A549 (cell line): ENCODE data around the gene ZDHHC18. TPM values are rescaled to one million over a fixed set of nuclear protein-coding genes. Genes with fewer than 3 reads are reported as not detected.

Experiments
- ATAC-seq, 2 experiments: fragments of 200-7000 bp in 1 of 2; fragments of >200 bp in 1 of 2; cut with Nextera tagmentation in 1 of 2; cut with Tn5 transposase in 1 of 2; 3 replicates each; pipeline versions ENCODE4 v1.8.0 to v1.9.1; 2018 to 2020; ENCODE audit warnings: mild to moderate bottlenecking in 1 of 2, moderate library complexity in 1 of 2
- CTCF ChIA-PET: fragments of 300-600 bp; sonication (Branson Sonifier 250); formaldehyde crosslinking; extraction: SDS; loops from one replicate; lab custom pipeline; 2021; ENCODE audit warnings: antibody characterized with exemption, inconsistent platforms; lab: Yijun Ruan, JAX
- POLR2A ChIA-PET: fragments of 350-600 bp; formaldehyde crosslinking; extraction: SDS; loops from one replicate; lab custom pipeline; 2021; ENCODE audit warnings: antibody characterized with exemption, inconsistent platforms; lab: Yijun Ruan, JAX
- DNase-seq, 2 experiments: peaks; one replicate each; pipeline versions ENCODE4 v3.0.0 to v3.0.0-alpha.2; 2011 to 2016; ENCODE audit warnings: low read depth in 1 of 2, low spot score in 1 of 2
- FAIRE-seq: peaks from 2 replicates; lab custom pipeline; 2011; peaks lifted over from hg19 to GRCh38; lab: Jason Lieb, UNC
- H3K27ac ChIP-seq, 2 experiments: fragments of >200 bp; sonication (Bioruptor Twin); formaldehyde crosslinking; 3 replicates each; pipeline ENCODE4 v1.5.1; 2016 to 2017
- H3K4me1 ChIP-seq: fragments of >200 bp; sonication (Bioruptor Twin); formaldehyde crosslinking; 3 replicates; pipeline ENCODE4 v1.6.1; 2016
- H3K4me2 ChIP-seq: fragments of >200 bp; sonication (Bioruptor Twin); formaldehyde crosslinking; 3 replicates; pipeline ENCODE4 v1.6.1; 2016
- H3K4me3 ChIP-seq: fragments of >200 bp; sonication (Bioruptor Twin); formaldehyde crosslinking; 3 replicates; pipeline ENCODE4 v1.5.1; 2016
- H3K9me3 ChIP-seq: fragments of >200 bp; sonication (Bioruptor Twin); formaldehyde crosslinking; 3 replicates; pipeline ENCODE4 v1.6.1; 2016
- BCL3 ChIP-seq: fragments of >200 bp; sonication (Bioruptor Twin); formaldehyde crosslinking; IDR thresholded peaks from 3 replicates; pipeline ENCODE4 v1.6.1; 2016
- BHLHE40 ChIP-seq: IDR thresholded peaks from 2 replicates; pipeline ENCODE4 v1.6.1; 2012; ENCODE audit warnings: low read depth, low read length, inconsistent platforms
- CBX8 ChIP-seq: fragments of 200-600 bp; sonication (generic); IDR thresholded peaks from 2 replicates; pipeline ENCODE4 v1.6.1; 2016
- E2F6 ChIP-seq: IDR thresholded peaks from 2 replicates; pipeline ENCODE4 v1.6.1; 2012; ENCODE audit warnings: low read depth, borderline replicate concordance
- ESRRA ChIP-seq: fragments of 150-350 bp; IDR thresholded peaks from 2 replicates; pipeline ENCODE4 v1.6.1; 2014; ENCODE audit warnings: mild to moderate bottlenecking, low read length, borderline replicate concordance
- MAZ ChIP-seq: fragments of 150-350 bp; IDR thresholded peaks from 2 replicates; pipeline ENCODE4 v1.6.1; 2014; ENCODE audit warnings: antibody characterized with exemption, low read depth, low read length, borderline replicate concordance
- NFE2L2 ChIP-seq: fragments of 150-350 bp; conservative IDR thresholded peaks from 2 replicates; pipeline ENCODE4 v1.6.1; 2014; ENCODE audit warnings: low read length
- NPAS2 ChIP-seq: fragments of 250-450 bp; sonication (Bioruptor Pico); IDR thresholded peaks from 2 replicates; pipeline ENCODE4 v1.8.0; 2022; ENCODE audit warnings: mild to moderate bottlenecking, moderate library complexity, borderline replicate concordance
- NR3C1 ChIP-seq: fragments of >200 bp; sonication (Bioruptor Twin); formaldehyde crosslinking; IDR thresholded peaks from 3 replicates; pipeline ENCODE4 v1.6.1; 2017
- PHF8 ChIP-seq: fragments of 200-600 bp; sonication (generic); IDR thresholded peaks from 2 replicates; pipeline ENCODE4 v1.6.1; 2016; ENCODE audit warnings: low read depth, mild to moderate bottlenecking, antibody characterized with exemption, moderate library complexity, borderline replicate concordance
- POLR2AphosphoS2 ChIP-seq: conservative IDR thresholded peaks from 2 replicates; pipeline ENCODE4 v1.6.1; 2012; ENCODE audit warnings: low read length, improper control_type of control experiment, inconsistent platforms
- SMC3 ChIP-seq: fragments of >200 bp; sonication (Bioruptor Twin); formaldehyde crosslinking; IDR thresholded peaks from 3 replicates; pipeline ENCODE4 v1.6.1; 2018; ENCODE audit warnings: inconsistent platforms
- SREBF2 ChIP-seq: fragments of 450-650 bp; IDR thresholded peaks from 2 replicates; pipeline ENCODE4 v1.6.1; 2014; ENCODE audit warnings: mild to moderate bottlenecking, moderate library complexity
- TFCP2L1 ChIP-seq: fragments of 250-450 bp; sonication (Bioruptor Pico); IDR thresholded peaks from 2 replicates; pipeline ENCODE4 v1.5.0; 2021; ENCODE audit warnings: mild to moderate bottlenecking
- TP53 ChIP-seq: fragments of 250-450 bp; sonication (Bioruptor Pico); IDR thresholded peaks from 2 replicates; pipeline ENCODE4 v1.5.0; 2021; ENCODE audit warnings: mild to moderate bottlenecking, moderate library complexity
- ZC3H11A ChIP-seq: fragments of 450-650 bp; IDR thresholded peaks from 2 replicates; pipeline ENCODE4 v1.6.1; 2014; ENCODE audit warnings: antibody characterized with exemption, mild to moderate bottlenecking
- ZFP36 ChIP-seq: fragments of 450-650 bp; IDR thresholded peaks from 2 replicates; pipeline ENCODE4 v1.6.1; 2014; ENCODE audit warnings: borderline replicate concordance; ENCODE audit not compliant: partially characterized antibody
- WGBS: methylation state at CpG from one replicate; pipeline ENCODE4 v1.1.6; 2017; ENCODE audit errors: missing lambda C conversion rate; 5-methylcytosine and 5-hydroxymethylcytosine counted together
- polyA plus RNA-seq, 4 experiments: library from polyadenylated mRNA; depleted of rRNA in 3 of 4; stranded (reverse); fragments of >200 nt; fragmentation: RNase III in 1 of 4; extraction: RNeasy Plus Mini Kit Qiagen cat#74134 plus additional on column Dnase treatment in 1 of 4; gene quantifications; 2 replicates in 3 of 4; 3 replicates in 1 of 4; pipeline ENCODE4 v1.2.3, GENCODE V29; 2011 to 2017
- TF ChIP-seq, protein P1 (sequence below): IDR thresholded peaks from 2 replicates; pipeline ENCODE4 v1.6.1; 2012
- TF ChIP-seq, protein P2 (sequence below): fragments of 250-450 bp; sonication (Bioruptor Pico); IDR thresholded peaks from 2 replicates; pipeline ENCODE4 v1.5.0; 2020; ENCODE audit warnings: low read depth, mild to moderate bottlenecking, moderate library complexity
- TF ChIP-seq, protein P3 (sequence below): fragments of 200-600 bp; sonication (generic); IDR thresholded peaks from 2 replicates; pipeline ENCODE4 v1.6.1; 2016; ENCODE audit warnings: antibody characterized with exemption, mild to moderate bottlenecking, moderate library complexity

ZDHHC18 gene
- polyA plus RNA-seq, 2 of the 4 experiments (the other 2 are of a cell fraction) = 16.2 to 20.0 TPM

DNA sequence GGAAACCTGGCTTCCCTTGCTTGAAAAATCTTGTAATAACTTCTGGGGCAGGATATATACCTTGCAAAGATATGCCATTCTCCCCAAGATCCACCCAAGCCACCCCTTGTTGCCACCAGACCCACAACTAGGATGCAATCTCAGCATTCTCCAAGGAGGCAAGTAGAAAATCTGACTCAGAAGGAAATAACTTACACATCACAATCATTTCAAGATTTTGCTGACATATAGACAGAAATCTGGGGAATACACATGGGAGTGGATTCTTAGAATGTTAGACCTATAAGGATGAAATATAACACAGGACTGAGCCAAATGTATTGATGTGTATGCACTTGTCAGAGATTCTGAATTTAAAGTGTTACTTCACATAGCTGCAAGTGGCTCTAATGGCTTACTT is 14.8 kb upstream of the ZDHHC18 start:
- no peak for DNase-seq
- no peak overlapping the region; a peak in 1 of 6 replicates for H3K27ac ChIP-seq
- no peak overlapping the region for H3K4me3 ChIP-seq
- ChIA-PET CTCF (interaction anchor here (0.6 to 4.2 kb wide), 11 partner anchors 15 to 279 kb away, joined by 3 to 69 read pairs (median 6); partner anchors contain the start of genes GPN2 and ZDHHC18), POLR2A (interaction anchor here (0.6 kb wide), 1 partner anchor 14 kb away, joined by 3 read pairs; no protein-coding TSS in a partner anchor)
- no peaks in the 10 kb centered on the region for H3K9me3 ChIP-seq
- no peak for FAIRE-seq
- H3K4me1 ChIP-seq = no peaks in the 10 kb centered on the region; the same call in 2 of the 3 replicates
- no peak overlapping the region for H3K4me2 ChIP-seq
- TF ChIP-seq NFE2L2 (no peak), TP53 (CRISPR knock-in tag) (no peak), MAZ (no peak), TFCP2L1 (CRISPR knock-in tag) (no peak), ZFP36 (no peak), BHLHE40 (no peak), BCL3 (no peak), PHF8 (no peak), NR3C1 (no peak), POLR2AphosphoS2 (no peak), NPAS2 (CRISPR knock-in tag) (no peak)
- TF ChIP-seq, protein P1, sequence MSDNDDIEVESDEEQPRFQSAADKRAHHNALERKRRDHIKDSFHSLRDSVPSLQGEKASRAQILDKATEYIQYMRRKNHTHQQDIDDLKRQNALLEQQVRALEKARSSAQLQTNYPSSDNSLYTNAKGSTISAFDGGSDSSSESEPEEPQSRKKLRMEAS = no peak
- TF ChIP-seq, protein P2, sequence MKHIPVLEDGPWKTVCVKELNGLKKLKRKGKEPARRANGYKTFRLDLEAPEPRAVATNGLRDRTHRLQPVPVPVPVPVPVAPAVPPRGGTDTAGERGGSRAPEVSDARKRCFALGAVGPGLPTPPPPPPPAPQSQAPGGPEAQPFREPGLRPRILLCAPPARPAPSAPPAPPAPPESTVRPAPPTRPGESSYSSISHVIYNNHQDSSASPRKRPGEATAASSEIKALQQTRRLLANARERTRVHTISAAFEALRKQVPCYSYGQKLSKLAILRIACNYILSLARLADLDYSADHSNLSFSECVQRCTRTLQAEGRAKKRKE (CRISPR knock-in tag) = no peak
- ATAC-seq = no peak

- no peak overlapping the region for H3K4me2 ChIP-seq
- 96% methylated on average over 2 of the region's 2 CpGs for WGBS
- H3K27ac ChIP-seq = no peak overlapping the region
- H3K4me1 ChIP-seq = no peaks in the 10 kb centered on the region; the same call in 2 of the 3 replicates
- TF ChIP-seq SMC3 (no peak), ZC3H11A (no peak), E2F6 (no peak), ESRRA (no peak), NPAS2 (CRISPR knock-in tag) (no peak), SREBF2 (no peak), BCL3 (no peak), CBX8 (no peak), TFCP2L1 (CRISPR knock-in tag) (no peak)
- TF ChIP-seq, protein P3, sequence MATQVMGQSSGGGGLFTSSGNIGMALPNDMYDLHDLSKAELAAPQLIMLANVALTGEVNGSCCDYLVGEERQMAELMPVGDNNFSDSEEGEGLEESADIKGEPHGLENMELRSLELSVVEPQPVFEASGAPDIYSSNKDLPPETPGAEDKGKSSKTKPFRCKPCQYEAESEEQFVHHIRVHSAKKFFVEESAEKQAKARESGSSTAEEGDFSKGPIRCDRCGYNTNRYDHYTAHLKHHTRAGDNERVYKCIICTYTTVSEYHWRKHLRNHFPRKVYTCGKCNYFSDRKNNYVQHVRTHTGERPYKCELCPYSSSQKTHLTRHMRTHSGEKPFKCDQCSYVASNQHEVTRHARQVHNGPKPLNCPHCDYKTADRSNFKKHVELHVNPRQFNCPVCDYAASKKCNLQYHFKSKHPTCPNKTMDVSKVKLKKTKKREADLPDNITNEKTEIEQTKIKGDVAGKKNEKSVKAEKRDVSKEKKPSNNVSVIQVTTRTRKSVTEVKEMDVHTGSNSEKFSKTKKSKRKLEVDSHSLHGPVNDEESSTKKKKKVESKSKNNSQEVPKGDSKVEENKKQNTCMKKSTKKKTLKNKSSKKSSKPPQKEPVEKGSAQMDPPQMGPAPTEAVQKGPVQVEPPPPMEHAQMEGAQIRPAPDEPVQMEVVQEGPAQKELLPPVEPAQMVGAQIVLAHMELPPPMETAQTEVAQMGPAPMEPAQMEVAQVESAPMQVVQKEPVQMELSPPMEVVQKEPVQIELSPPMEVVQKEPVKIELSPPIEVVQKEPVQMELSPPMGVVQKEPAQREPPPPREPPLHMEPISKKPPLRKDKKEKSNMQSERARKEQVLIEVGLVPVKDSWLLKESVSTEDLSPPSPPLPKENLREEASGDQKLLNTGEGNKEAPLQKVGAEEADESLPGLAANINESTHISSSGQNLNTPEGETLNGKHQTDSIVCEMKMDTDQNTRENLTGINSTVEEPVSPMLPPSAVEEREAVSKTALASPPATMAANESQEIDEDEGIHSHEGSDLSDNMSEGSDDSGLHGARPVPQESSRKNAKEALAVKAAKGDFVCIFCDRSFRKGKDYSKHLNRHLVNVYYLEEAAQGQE = no peak
- H3K4me3 ChIP-seq = no peak overlapping the region
- no peak for ATAC-seq
- ChIA-PET CTCF (interaction anchor here (1.0 kb wide), 2 partner anchors 12 to 72 kb away, joined by 3 read pairs; partner anchors contain the start of gene ZDHHC18), POLR2A (no interaction called here)
- no peaks in the 10 kb centered on the region for H3K9me3 ChIP-seq
- no peak for DNase-seq
- FAIRE-seq = no peak
These were observed 12.1 kb upstream of the ZDHHC18 start for GRCh38 chr1:26814377-26814776.
